Sigmoid colon (tissue), 4 donors: ENCODE measurements around the gene KCNG1.

Experiments used
- EP300 ChIP-seq, 4 donors: sonication (generic); formaldehyde crosslinking; IDR thresholded peaks; one replicate each; pipeline ENCODE4 v1.6.1; 2017; ENCODE audit warnings: antibody characterized with exemption in 4 of 4
- POLR2A ChIP-seq, 2 donors: fragments of 450-650 bp; IDR thresholded peaks; one replicate each; pipeline ENCODE4 v1.6.1; 2016; ENCODE audit warnings: antibody characterized with exemption in 2 of 2, mild to moderate bottlenecking in 2 of 2, moderate library complexity in 2 of 2
- POLR2AphosphoS5 ChIP-seq, 4 donors: sonication (generic); formaldehyde crosslinking; IDR thresholded peaks; one replicate each; pipeline ENCODE4 v1.6.1; 2017; ENCODE audit warnings: antibody characterized with exemption in 4 of 4
- TF ChIP-seq, protein P1 (sequence below), 4 experiments: fragments of 450-650 bp in 3 of 4; fragments of 200-600 bp in 1 of 4; IDR thresholded peaks; one replicate each; pipeline ENCODE4 v1.5.1; 2016 to 2019; ENCODE audit warnings: antibody characterized with exemption in 4 of 4, mild to moderate bottlenecking in 3 of 4, moderate library complexity in 2 of 4

GRCh38 chr20:51016521-51016920 lies 6.4 kb downstream of the KCNG1 start:
- no peak for TF ChIP-seq POLR2A (IDR thresholded peaks at IDR 0.05)
- TF ChIP-seq, protein P1, sequence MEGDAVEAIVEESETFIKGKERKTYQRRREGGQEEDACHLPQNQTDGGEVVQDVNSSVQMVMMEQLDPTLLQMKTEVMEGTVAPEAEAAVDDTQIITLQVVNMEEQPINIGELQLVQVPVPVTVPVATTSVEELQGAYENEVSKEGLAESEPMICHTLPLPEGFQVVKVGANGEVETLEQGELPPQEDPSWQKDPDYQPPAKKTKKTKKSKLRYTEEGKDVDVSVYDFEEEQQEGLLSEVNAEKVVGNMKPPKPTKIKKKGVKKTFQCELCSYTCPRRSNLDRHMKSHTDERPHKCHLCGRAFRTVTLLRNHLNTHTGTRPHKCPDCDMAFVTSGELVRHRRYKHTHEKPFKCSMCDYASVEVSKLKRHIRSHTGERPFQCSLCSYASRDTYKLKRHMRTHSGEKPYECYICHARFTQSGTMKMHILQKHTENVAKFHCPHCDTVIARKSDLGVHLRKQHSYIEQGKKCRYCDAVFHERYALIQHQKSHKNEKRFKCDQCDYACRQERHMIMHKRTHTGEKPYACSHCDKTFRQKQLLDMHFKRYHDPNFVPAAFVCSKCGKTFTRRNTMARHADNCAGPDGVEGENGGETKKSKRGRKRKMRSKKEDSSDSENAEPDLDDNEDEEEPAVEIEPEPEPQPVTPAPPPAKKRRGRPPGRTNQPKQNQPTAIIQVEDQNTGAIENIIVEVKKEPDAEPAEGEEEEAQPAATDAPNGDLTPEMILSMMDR (IDR thresholded peaks at IDR 0.05), result no peak
- TF ChIP-seq POLR2AphosphoS5 (IDR thresholded peaks at IDR 0.05), result no peak
- no peak for TF ChIP-seq EP300 (IDR thresholded peaks at IDR 0.05)
